Left lung (tissue), 10 donors: ENCODE results near the gene ING5. TPM values are rescaled to one million over a fixed set of nuclear protein-coding genes. Genes with fewer than 3 reads are reported as not detected.

Experiments used
- ATAC-seq: fragments of 200-7000 bp; cut with Tn5 transposase; one replicate; pipeline ENCODE4 v1.9.1; 2020; ENCODE audit warnings: moderate library complexity
- DNase-seq, 4 donors: peaks; one replicate each; pipeline ENCODE4 v3.0.0-alpha.2; 2013 to 2020
- H3K27ac ChIP-seq, 2 donors: fragments of 200-600 bp; sonication (generic) in 1 of 2; one replicate each; pipeline versions ENCODE4 v1.5.0 to v1.8.0; 2020 to 2021
- H3K27me3 ChIP-seq, 2 donors: fragments of 200-600 bp; sonication (generic) in 1 of 2; one replicate each; pipeline versions ENCODE4 v1.5.0 to v1.8.0; 2020 to 2021
- H3K36me3 ChIP-seq, 2 donors: fragments of 200-600 bp; sonication (generic) in 1 of 2; one replicate each; pipeline versions ENCODE4 v1.5.0 to v1.8.0; 2020 to 2021
- H3K4me1 ChIP-seq, 2 donors: fragments of 200-600 bp; one replicate each; pipeline ENCODE4 v1.8.0; 2021
- H3K4me3 ChIP-seq, 2 donors: fragments of 200-600 bp; sonication (generic) in 1 of 2; one replicate each; pipeline versions ENCODE4 v1.5.0 to v1.8.0; 2020 to 2021; ENCODE audit warnings: mild to moderate bottlenecking in 1 of 2
- H3K9me3 ChIP-seq, 2 donors: fragments of 200-600 bp; sonication (generic) in 1 of 2; one replicate each; pipeline versions ENCODE4 v1.5.0 to v1.8.0; 2020 to 2021
- intact Hi-C, 2 donors: fragments of 100-400 bp; cut with DNase I; formaldehyde crosslinking; loops; one replicate each; pipeline versions ENCODE4 v1.11.2 to v1.14.2; 2022
- polyA plus RNA-seq, 6 donors: library from polyadenylated mRNA; unstranded; fragments of 120-200 nt; gene quantifications; one replicate each; pipeline ENCODE4 v1.2.1, GENCODE V29; 2013; ENCODE audit not compliant: insufficient read length in 6 of 6
- total RNA-seq, 2 donors: library from RNA; stranded (reverse); fragmentation: NEBNext Ultra II Directional; extraction: Animal tissue kit (Norgen Biotek cat#: 25700); gene quantifications; one replicate each; pipeline ENCODE4 v1.2.1, GENCODE V29; 2021
- TF ChIP-seq, protein P1 (sequence below), 2 donors: fragments of 200-600 bp; sonication (generic) in 1 of 2; IDR thresholded peaks; one replicate each; pipeline versions ENCODE4 v1.5.0 to v1.8.0; 2021; ENCODE audit warnings: antibody characterized with exemption in 2 of 2
- donor health status: DM: no; HTN: yes; CAD: no.
- donor health status: DM: no; HTN: no; CAD: no.

ING5 gene
- total and polyA plus RNA-seq, 8 donors: 27.6 to 49.1 (median 43.9) TPM

GRCh38 chr2:241692448-241692847 is 9.4 kb upstream of the ING5 start:
- peaks cover 0 to 61% of the 10 kb centered on the region in 2 donors for H3K36me3 ChIP-seq
- ATAC-seq (peak; percentile 14), DNase-seq (peak in 1 of 4 donors; percentile 33)
- peaks cover 6 to 28% of the 10 kb centered on the region in 2 donors for H3K4me1 ChIP-seq
- no peaks in the 10 kb centered on the region for H3K9me3 ChIP-seq
- intact Hi-C loops: no loop called here
- no peak overlapping the region for H3K27ac ChIP-seq
- H3K27me3 ChIP-seq: no peaks in the 10 kb centered on the region
- H3K4me3 ChIP-seq: no peak overlapping the region
- TF ChIP-seq, protein P1, sequence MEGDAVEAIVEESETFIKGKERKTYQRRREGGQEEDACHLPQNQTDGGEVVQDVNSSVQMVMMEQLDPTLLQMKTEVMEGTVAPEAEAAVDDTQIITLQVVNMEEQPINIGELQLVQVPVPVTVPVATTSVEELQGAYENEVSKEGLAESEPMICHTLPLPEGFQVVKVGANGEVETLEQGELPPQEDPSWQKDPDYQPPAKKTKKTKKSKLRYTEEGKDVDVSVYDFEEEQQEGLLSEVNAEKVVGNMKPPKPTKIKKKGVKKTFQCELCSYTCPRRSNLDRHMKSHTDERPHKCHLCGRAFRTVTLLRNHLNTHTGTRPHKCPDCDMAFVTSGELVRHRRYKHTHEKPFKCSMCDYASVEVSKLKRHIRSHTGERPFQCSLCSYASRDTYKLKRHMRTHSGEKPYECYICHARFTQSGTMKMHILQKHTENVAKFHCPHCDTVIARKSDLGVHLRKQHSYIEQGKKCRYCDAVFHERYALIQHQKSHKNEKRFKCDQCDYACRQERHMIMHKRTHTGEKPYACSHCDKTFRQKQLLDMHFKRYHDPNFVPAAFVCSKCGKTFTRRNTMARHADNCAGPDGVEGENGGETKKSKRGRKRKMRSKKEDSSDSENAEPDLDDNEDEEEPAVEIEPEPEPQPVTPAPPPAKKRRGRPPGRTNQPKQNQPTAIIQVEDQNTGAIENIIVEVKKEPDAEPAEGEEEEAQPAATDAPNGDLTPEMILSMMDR (IDR thresholded peaks at IDR 0.05): no peak

- ATAC-seq (no peak), DNase-seq (no peak)
- no peak overlapping the region for H3K27ac ChIP-seq
- TF ChIP-seq, protein P1 (IDR thresholded peaks at IDR 0.05): no peak
- H3K36me3 ChIP-seq: peaks cover 0 to 51% of the 10 kb centered on the region in 2 donors
- peaks cover 0 to 5% of the 10 kb centered on the region in 2 donors for H3K4me1 ChIP-seq
- intact Hi-C loops: no loop called here
- H3K27me3 ChIP-seq: no peaks in the 10 kb centered on the region
- no peaks in the 10 kb centered on the region for H3K9me3 ChIP-seq
- no peak overlapping the region for H3K4me3 ChIP-seq
These were observed 6.2 kb upstream of the ING5 start for GRCh38 chr2:241695651-241696050.

GRCh38 chr2:241701149-241701398 is 765 bp upstream of the ING5 start:
- intact Hi-C loops: no loop called here
- TF ChIP-seq, protein P1 (IDR thresholded peaks at IDR 0.05): peak; percentile 15 to 36
- Histone ChIP-seq H3K27me3 (no peaks in the 10 kb centered on the region), H3K9me3 (no peaks in the 10 kb centered on the region), H3K4me3 (peak overlapping the region; percentile 69 to 87), H3K27ac (peak overlapping the region; percentile 88 to 94), H3K36me3 (peaks cover 0 to 17% of the 10 kb centered on the region in 2 donors), H3K4me1 (peaks cover 0 to 29% of the 10 kb centered on the region in 2 donors)
- DNase-seq: no peak
- no peak for ATAC-seq

DNA sequence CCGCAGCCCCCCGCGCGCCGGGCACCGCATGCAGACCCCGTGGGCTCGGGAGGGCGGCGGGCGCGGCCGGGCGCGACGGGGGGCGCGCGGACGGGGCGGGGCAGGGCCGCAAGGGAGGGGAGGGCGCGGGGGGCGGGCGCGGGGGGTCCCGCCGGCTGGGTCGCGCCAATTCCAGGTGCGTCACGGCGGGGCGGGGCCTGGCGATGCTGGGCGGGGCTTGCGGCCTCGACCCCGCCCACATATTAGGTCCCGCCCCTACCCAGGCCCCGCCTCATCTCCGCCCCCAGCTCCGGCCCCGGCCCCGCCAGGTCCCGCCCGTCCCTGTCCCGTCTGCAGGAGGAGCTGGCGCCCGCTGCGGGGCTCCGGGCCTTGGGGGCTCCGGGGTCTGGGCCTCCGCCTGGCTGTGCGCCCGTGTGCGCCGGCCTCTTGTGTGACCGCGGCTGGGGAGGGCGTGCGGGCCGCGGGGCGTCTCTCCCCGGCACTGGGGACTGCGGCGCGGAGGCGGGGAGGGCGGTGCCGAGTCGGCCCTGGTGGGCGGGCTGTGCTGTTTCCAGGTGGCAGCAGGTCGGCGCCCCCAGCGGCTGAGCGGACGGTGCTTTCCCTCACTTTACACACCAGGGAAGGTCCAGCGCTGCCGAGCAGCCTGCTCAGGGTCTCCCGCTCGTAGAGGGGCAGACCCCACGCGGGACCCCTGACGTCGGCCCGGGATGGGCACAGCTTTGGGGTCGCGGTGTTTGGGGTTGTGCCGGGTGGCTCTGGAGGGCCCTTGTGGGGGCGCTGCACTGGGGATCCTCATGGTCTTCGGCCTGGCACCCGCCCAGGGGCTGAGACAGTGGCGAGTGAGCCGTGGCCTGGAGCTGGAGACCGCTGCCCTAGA is 554 bp downstream of the ING5 start:
- peaks cover 0 to 29% of the 10 kb centered on the region in 2 donors for H3K4me1 ChIP-seq
- no peaks in the 10 kb centered on the region for H3K9me3 ChIP-seq
- intact Hi-C loops: no loop called here
- H3K4me3 ChIP-seq: peak overlapping the region; percentile 80 to 87
- H3K36me3 ChIP-seq: peaks cover 0 to 30% of the 10 kb centered on the region in 2 donors
- no peaks in the 10 kb centered on the region for H3K27me3 ChIP-seq
- peak overlapping the region; percentile 88 to 94 for H3K27ac ChIP-seq
- peak; percentile 78 to 97 (median 88) for DNase-seq
- TF ChIP-seq, protein P1 (IDR thresholded peaks at IDR 0.05): peak in 1 of 2 donors; percentile 33
- ATAC-seq: peak; percentile 90

DNA sequence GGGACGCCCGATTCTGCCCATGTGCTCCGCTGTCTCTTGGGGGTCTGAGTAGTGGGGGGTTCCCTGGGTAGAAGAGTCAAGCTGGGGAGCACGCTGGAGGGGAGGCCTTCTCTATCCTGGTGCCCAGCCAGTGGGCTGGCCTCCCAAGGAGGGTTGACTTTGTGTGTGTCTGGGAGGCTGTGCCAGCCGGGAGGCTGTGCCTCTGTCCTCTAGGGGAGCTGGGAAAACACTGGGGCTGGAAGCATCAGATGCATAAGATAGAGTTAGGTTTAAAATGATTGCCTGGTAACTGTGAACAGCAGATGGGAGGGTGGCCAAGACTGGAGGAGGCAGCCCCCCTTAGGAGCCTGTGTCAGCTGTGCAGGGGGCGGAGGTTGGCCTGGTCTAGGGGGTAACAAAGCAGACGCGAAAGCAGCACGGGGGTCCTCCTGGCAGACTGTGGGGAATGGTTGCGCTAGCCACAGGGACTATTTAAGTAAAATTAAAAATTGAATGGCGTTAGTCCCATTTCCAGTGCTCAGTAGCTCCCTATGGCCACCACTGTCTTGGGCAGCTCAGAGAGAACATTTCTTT is 1.3 kb downstream of the ING5 start:
- ATAC-seq (no peak), DNase-seq (peak in 3 of 4 donors; percentile 4 to 56 (median 16))
- TF ChIP-seq, protein P1 (IDR thresholded peaks at IDR 0.05): no peak
- H3K4me3 ChIP-seq: peak overlapping the region; percentile 80 to 87
- H3K4me1 ChIP-seq: peaks cover 0 to 29% of the 10 kb centered on the region in 2 donors
- intact Hi-C loops: no loop called here
- H3K36me3 ChIP-seq: peaks cover 0 to 37% of the 10 kb centered on the region in 2 donors
- no peaks in the 10 kb centered on the region for H3K9me3 ChIP-seq
- H3K27ac ChIP-seq: peak overlapping the region; percentile 56 to 94
- no peaks in the 10 kb centered on the region for H3K27me3 ChIP-seq
